Stomach smooth muscle (tissue), 2 donors: ENCODE measurements around the gene SHLD3.
"Not testable (repeated sequence)": the region's sequence is repeated elsewhere in the genome, so short reads cannot be mapped to it uniquely, and the experiment has no call there.

Experiments used
- H3K27ac ChIP-seq: one replicate; pipeline ENCODE4 v1.7.0; 2013; ENCODE audit warnings: mild to moderate bottlenecking, low read length, inconsistent platforms
- H3K27me3 ChIP-seq, 2 donors: one replicate each; pipeline ENCODE4 v1.7.0; 2013; ENCODE audit warnings: low read length in 2 of 2; ENCODE audit not compliant: insufficient read depth in 2 of 2, control insufficient read depth in 1 of 2
- H3K36me3 ChIP-seq, 2 donors: one replicate each; pipeline ENCODE4 v1.7.0; 2013; ENCODE audit warnings: low read length in 2 of 2; ENCODE audit not compliant: control insufficient read depth in 2 of 2, insufficient read depth in 2 of 2
- H3K4me1 ChIP-seq: one replicate; pipeline ENCODE4 v1.7.0; 2013; ENCODE audit warnings: low read length; ENCODE audit not compliant: control insufficient read depth, insufficient read depth
- H3K4me3 ChIP-seq, 2 donors: one replicate each; pipeline ENCODE4 v1.7.0; 2013; ENCODE audit warnings: low read length in 2 of 2
- H3K9ac ChIP-seq, 2 donors: one replicate each; pipeline ENCODE4 v1.7.0; 2013; ENCODE audit warnings: low read length in 2 of 2, mild to moderate bottlenecking in 1 of 2
- H3K9me3 ChIP-seq, 2 donors: one replicate each; pipeline ENCODE4 v1.7.0; 2013; ENCODE audit warnings: low read length in 2 of 2; ENCODE audit not compliant: control insufficient read depth in 2 of 2
- donor health status: healthy.
- donor health status: Pancreatic carcinoma.

SHLD3 gene

DNA sequence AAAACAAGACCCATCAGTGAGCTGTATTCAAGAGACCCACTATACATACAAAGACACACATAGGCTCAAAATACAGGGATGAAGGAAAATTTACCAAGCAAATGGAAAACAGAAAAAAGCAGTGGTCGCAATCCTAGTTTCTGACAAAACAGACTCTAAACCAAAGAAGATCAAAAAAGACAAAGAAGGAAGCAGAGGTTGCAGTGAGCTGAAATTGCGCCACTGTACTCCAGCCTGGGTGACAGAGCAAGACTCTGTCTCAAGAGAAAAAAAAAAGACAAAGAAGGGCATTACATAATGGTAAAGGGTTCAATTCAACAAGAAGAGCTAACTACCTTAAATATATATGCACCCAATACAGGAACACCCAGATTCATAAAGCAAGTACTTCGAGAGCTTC is 51.2 kb downstream of the SHLD3 start:
- H3K4me3 ChIP-seq, H3K4me1 ChIP-seq, H3K36me3 ChIP-seq, H3K27me3 ChIP-seq, H3K27ac ChIP-seq, H3K9ac ChIP-seq, H3K9me3 ChIP-seq: not testable (repeated sequence)
